ENCODE data around the gene MEGF11.
A peak's percentile ranks its signal among the peaks of the same experiment; 100 is the strongest.
"Not testable (repeated sequence)": the region's sequence is repeated elsewhere in the genome, so short reads cannot be mapped to it uniquely, and the experiment has no call there.

The MEGF11 gene

DNA sequence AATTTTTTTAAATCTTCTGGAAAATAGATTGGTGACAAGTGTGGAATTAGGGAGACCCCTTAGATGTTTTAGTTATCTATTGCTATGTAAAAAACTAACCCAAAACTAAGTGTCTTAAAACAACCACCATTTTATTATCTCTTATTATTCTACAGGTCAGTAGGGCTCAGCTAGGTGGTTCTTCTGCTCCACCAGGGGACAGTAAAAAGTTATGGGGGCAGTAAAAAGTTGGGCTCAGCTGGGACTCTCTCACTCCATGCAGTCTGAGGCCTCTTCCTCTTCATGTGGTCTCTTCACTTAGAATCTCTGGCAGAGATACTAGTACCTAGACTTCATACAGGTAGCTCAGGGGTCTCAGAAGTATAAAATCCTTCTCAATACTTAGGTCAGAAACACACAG is 21.8 kb upstream of the MEGF11 start:
- no peak for DNase-seq

GRCh38 chr15:66270932-66271331 is 17.4 kb upstream of the MEGF11 start:
- peak; percentile 24 for DNase-seq

GRCh38 chr15:66269326-66270090 is 16.0 kb upstream of the MEGF11 start:
- DNase-seq = peak; percentile 96

DNA sequence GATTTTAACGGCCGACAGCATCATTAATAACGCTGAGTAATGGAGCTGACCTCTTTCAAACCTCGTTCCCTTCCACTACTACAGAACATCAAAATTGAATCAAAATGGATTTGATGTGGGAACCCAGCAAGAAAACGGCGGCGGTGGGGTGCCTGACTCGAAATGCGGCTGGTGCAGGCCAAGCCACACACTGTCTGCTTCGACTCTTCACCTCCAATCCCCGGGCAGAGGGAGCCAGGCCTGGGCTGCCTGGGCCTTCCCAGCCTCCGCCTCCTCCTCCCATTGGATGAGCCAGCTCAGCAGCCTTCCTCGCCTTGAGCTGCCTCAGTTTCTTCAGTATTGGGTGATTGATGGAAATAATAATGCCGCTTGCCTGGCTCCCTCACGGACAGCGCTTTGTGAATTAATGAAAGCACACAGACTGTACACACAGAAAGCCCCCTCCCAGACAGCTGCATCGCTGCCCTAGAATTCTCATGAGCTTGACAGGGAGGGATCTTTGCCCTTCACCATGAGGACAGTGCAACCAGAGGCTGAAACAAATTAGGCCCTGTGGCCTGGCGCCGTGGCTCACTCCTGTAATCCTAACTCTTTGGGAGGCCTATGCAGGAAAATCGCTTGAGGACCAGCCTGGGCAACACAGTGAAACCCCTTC is 11.4 kb upstream of the MEGF11 start:
- DNase-seq = no peak

GRCh38 chr15:66262837-66263236 is 9.3 kb upstream of the MEGF11 start:
- not testable (repeated sequence) for DNase-seq

DNA sequence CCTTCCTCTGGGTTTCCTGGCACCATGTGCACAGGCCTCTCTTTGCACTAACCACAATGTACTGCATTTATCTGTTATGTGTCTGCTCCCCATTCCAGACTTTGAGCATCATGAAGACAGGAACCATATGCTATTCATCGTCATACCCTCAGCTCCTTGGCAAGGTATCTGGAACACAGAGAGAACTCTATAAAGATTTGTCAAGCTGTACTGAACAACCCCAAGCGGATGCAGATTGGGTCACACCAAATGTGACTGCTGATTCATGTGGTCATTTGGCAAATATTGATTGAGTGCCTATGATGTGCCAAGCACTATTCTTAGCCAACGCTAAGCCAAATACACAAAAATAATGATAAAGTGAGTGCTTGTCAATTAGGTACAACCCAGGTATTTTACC is 7.5 kb upstream of the MEGF11 start:
- no peak for DNase-seq

DNA sequence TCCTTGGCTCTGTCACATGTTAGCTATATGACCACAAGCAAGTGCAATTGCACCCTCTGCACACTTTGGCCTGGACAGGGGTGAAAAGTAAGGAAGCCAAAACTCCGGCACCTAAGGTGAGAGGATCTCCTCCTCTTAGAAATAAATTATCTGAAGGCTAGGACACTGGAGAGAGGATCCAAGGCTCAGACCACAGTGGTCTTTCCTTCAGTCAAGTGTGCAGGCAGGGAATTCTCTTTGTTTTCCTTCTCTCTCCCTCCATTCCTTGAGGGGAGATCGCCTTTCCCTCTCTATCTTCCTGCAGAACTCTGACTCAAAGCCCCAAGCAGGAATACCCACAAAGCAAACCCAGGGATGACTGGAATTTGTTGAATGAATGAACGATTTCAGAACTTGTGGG is 3.1 kb upstream of the MEGF11 start:
- no peak for DNase-seq

- no peak for DNase-seq
Measured at GRCh38 chr15:66254951-66255676, 1.6 kb upstream of the MEGF11 start.

DNA sequence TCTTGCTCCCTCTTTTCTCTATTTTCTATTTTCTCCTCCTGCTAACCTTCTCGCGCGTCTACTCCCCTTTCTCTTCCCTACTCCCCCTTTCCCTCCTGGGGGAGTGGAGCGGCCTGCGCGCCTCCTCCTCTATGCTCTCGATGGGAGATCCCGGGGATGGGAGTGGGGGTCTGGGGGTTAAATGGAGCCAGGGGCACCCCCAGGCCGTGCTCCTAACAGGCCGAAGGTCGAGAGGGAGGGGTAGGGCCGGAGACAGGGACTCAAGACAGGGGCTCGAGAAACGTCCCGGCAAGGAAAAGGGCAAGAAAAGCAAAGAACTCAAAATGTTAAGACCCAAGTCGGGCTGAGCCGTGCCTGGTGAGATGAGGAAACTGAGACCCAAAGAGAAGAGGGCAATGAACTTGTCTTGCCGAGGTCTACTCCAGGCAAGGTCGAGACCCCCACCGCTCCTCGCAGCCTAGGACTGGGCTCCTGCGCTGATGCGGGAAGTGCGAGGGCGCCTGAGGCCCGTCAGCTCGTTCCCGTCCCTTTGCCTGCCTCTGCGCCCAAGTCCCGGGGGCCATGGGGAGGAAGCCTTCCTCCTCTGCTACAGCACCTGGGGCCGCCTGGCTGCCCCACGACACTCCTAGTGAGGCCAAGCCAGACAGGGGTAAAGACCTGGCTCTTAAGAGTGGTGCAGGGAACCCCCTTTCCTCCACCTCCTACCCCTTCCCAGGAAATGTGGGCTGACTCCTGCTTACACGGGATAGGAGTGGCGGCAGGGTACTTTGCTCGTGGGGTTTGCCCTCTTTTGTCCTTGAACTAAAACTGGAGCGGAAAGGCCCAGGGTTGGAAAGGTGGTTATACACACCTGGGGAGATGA is 770 bp upstream of the MEGF11 start:
- DNase-seq = no peak

DNA sequence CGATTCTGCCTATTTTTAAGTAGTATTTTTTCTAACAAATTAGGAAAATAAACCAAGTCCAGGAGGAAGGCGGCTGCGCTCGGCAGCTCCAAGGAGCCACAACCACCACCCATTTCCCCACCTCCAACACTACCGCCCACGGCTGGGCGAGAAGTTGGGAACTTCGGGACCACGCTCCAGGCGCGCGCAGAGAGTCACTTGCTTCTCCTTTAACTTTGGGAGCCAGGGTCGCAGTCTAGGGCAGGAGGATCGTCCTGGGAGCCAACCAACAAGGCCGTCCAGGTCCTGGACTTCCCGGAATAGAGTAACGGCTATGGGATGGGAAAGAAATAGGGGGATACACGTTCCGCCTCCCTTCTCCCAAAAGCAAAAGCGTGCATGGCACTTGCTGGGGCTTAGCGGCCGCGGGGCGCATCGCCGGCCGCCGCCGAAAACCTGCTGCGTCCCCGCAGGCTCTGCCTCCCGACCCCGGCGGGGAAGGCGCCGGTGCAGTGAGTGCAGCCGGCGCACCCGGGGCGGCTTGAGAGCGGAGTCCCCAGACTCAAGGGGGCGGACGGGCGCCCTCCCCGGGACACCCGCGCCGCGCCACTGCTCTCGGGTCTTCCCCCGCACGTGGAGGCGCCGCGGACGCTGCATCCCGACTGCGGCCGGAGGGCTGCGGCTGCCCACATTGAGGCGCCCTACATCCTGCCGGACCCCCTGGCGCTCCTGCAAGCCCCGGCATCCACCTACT is 699 bp downstream of the MEGF11 start:
- DNase-seq = no peak

- peak; percentile 6 for DNase-seq
Measured at GRCh38 chr15:66251790-66252684, 1.5 kb downstream of the MEGF11 start.

DNA sequence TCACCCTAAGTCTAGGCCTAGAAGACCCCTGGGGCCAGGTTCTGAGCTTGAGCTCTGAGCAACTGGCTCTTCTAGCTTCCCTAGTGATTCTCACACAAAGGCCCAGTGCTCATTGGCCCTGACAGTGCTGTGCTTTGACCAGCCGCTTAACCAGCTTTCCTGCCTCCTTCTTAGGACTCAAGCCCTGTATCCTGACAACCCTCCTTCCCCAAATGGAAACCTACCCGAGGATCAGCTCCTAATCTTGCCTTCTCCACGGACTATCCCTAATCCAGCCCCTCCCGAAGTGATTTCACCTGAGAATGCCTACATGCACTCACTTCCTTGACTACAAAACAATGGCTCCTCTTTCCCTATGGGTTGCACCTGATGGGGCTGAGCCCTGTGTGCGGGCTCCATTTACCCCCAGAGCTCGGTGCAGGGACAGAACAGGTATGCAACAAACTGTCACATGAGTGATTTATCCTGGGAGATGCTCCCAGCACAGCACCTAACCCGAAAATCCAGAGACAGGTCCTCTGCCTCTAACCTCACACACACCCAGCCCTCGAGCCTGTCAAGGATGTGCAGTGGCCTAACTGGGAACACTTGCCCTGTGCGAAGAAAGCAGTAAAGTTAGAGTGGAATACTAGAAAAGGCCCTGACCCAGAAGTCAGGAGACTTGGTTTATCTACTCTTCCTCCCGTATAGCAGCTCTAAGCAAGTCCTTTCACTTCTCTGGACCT is 2.3 kb downstream of the MEGF11 start:
- DNase-seq = no peak

GRCh38 chr15:66249605-66250174 is 3.9 kb downstream of the MEGF11 start:
- no peak for DNase-seq

DNA sequence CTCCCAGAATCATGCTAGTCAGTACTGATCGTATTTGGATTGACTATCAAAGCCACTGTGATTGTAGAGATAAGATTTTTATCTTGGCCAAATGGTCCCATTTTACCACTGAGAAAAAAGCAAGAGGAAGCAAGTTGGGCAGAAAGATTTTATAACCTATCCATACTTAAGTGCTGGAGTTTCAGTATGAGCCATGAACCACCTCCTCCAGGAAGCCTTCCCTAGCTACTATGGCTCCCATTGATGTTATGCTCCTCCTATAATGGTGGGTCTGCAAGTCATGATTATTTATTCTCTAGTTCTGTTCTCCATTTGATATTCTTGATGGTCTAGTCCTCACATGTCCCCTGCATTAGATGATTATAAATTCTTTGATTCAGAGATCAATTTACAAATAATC is 6.6 kb downstream of the MEGF11 start:
- DNase-seq = no peak

- not testable (repeated sequence) for DNase-seq
Measured at GRCh38 chr15:66245832-66246231, 7.7 kb downstream of the MEGF11 start.

DNA sequence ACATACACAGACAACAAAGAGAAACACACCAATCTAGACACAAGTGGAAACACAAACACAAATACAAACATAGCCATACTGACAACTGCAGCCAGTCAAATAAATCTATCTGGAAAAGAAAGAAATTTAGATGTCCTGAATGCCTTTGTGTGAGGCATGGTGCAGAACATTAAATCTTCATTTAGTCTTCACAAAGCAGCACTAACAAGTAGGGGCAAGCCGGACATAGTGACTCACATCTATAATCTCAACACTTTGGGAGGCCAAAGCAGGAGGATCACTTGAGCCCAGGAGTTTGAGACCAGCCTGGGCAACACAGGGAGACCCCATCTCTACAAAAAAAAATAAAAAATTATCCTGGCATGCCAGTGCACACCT is 11.7 kb downstream of the MEGF11 start:
- no peak for DNase-seq

DNA sequence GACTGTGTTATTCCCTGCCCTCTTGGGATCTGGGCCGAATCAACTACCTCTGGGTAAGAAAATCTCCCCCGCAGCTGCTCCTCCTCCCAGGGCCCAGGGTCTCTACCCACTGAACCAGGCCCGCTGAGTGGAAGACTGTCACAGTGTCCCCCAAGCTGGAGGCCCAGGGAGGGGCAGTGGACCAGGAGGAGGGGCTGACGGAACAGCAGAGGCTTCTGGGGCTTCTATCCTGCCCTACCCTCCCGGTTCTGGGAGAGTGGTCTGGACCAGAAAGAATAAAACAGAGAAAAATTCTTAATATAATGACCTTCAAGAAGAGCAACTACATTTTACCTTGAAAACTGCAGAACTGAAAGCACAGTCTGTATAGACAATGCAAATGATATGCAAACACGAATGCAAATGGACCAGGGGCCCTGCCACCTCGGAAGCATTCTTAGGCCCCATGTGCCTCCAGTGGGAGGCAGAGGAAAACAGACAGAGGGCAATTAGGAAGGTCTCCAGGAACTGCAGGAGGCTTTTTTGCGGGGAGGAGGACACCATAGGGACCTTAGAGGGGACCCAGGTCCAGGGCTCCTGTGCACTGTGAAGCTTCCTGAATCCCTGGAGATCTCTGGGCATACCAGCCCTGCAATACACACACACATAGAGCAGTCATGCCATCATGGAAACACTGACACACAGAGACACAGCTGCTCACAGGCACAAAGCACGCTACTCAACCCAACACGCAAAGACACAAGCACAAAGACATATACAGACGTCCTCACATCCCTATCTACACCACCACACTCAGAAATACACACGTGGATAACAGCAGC is 12.3 kb downstream of the MEGF11 start:
- no peak for DNase-seq

DNA sequence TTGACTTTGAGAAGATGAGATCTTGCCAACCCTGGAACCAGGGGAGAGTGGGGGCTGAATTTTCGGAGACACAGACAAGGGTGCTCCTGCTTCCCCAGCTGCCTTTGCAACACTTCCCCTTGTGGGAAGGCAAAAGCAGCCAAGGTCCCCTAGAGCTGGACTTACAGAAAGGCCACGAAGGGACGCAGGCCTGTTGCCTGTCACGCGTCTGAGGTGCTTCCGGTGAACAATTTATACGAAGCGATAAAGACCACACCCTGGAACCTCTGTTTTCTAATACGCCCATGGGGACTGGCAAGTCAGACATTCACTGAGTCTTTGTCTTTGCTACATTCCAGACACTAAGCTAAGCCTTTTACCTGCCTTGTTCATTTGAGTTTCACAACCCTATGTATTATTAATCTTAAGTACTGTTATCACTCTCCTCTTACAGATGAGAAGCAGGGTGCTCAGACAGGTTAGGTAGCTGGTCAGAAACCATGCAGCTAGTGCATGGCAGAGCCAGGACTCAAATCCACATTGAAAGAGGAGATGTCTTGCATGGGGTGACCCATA is 13.2 kb downstream of the MEGF11 start:
- no peak for DNase-seq

- no peak for DNase-seq
Measured at GRCh38 chr15:66239514-66239913, 14.0 kb downstream of the MEGF11 start.
